Breast epithelium (tissue), 4 donors: ENCODE measurements around the gene PCDHGB4. TPM values are rescaled to one million over a fixed set of nuclear protein-coding genes. Genes with fewer than 3 reads are reported as not detected.
"Not testable (repeated sequence)": the region's sequence is repeated elsewhere in the genome, so short reads cannot be mapped to it uniquely, and the experiment has no call there.

ENCODE experiments used
- DNase-seq, 2 donors: peaks; one replicate each; pipeline ENCODE4 v3.0.0-alpha.2; 2019; ENCODE audit warnings: low spot score in 2 of 2
- H3K27ac ChIP-seq, 2 donors: fragments of 200-600 bp; sonication (generic) in 1 of 2; one replicate each; pipeline ENCODE4 v1.5.1; 2016 to 2019; ENCODE audit warnings: mild to moderate bottlenecking in 1 of 2
- H3K27me3 ChIP-seq, 2 donors: fragments of 200-600 bp; sonication (generic) in 1 of 2; one replicate each; pipeline versions ENCODE4 v1.5.1 to v1.6.0; 2017 to 2019; ENCODE audit warnings: control low read depth in 1 of 2, mild to moderate bottlenecking in 1 of 2
- H3K36me3 ChIP-seq: fragments of 200-600 bp; one replicate; pipeline ENCODE4 v1.5.1; 2019
- H3K4me1 ChIP-seq, 2 donors: fragments of 200-600 bp; sonication (generic); one replicate each; pipeline ENCODE4 v1.5.1; 2016 to 2019; ENCODE audit warnings: control low read depth in 1 of 2
- H3K4me3 ChIP-seq, 3 donors: fragments of 200-600 bp; sonication (generic); 1 replicate in 2 of 3; 2 replicates in 1 of 3; pipeline ENCODE4 v1.5.1; 2016 to 2019; ENCODE audit warnings: mild to moderate bottlenecking in 3 of 3, moderate library complexity in 2 of 3
- H3K9me3 ChIP-seq, 2 donors: fragments of 200-600 bp; sonication (generic) in 1 of 2; one replicate each; pipeline ENCODE4 v1.5.1; 2016 to 2019; ENCODE audit warnings: control low read depth in 1 of 2
- CTCF ChIP-seq, 3 donors: fragments of 450-650 bp; IDR thresholded peaks; one replicate each; pipeline ENCODE4 v1.5.1; 2016 to 2017; ENCODE audit warnings: antibody characterized with exemption in 3 of 3, mild to moderate bottlenecking in 3 of 3, moderate library complexity in 3 of 3
- POLR2A ChIP-seq: fragments of 450-650 bp; IDR thresholded peaks from one replicate; pipeline ENCODE4 v1.6.1; 2016; ENCODE audit warnings: antibody characterized with exemption, mild to moderate bottlenecking, moderate library complexity
- POLR2AphosphoS5 ChIP-seq, 3 donors: sonication (generic); formaldehyde crosslinking; IDR thresholded peaks; one replicate each; pipeline ENCODE4 v1.6.1; 2017; ENCODE audit warnings: antibody characterized with exemption in 3 of 3
- intact Hi-C: fragments of 100-400 bp; cut with DNase I; formaldehyde crosslinking; loops from one replicate; pipeline ENCODE4 v1.15.1; 2023; ENCODE audit warnings: low total_unique reads
- total RNA-seq, 3 donors: library from RNA; depleted of rRNA; stranded (reverse); fragments of >200 nt; gene quantifications; one replicate each; pipeline ENCODE4 v1.1.0, GENCODE V29; 2016

PCDHGB4 gene
- total RNA-seq, 3 donors from 2014 or later = 5.3 to 10.5 (median 8.9) TPM

GRCh38 chr5:141389153-141390042 lies 1.9 kb downstream of the PCDHGB4 start:
- intact Hi-C loops = no loop called here
- Histone ChIP-seq H3K4me1 (no peaks in the 10 kb centered on the region), H3K4me3 (peak overlapping the region in 1 of 3 donors; percentile 20), H3K27me3 (no peaks in the 10 kb centered on the region), H3K9me3 (peaks cover 80 to 95% of the 10 kb centered on the region in 2 donors), H3K27ac (no peak overlapping the region), H3K36me3 (no peaks in the 10 kb centered on the region)
- TF ChIP-seq POLR2A (no peak), POLR2AphosphoS5 (IDR thresholded peaks at IDR 0.05) (no peak), CTCF (IDR thresholded peaks at IDR 0.05) (no peak)
- DNase-seq = no peak

- Histone ChIP-seq H3K4me1 (no peaks in the 10 kb centered on the region), H3K36me3 (no peaks in the 10 kb centered on the region), H3K4me3 (no peak within 1 kb of the TSS), H3K27ac (no peak within 1 kb of the TSS), H3K9me3 (peaks cover 80 to 96% of the 10 kb centered on the region in 2 donors), H3K27me3 (no peaks in the 10 kb centered on the region)
- TF ChIP-seq POLR2AphosphoS5 (IDR thresholded peaks at IDR 0.05) (no peak), POLR2A (no peak), CTCF (IDR thresholded peaks at IDR 0.05) (no peak)
- intact Hi-C loops = no loop called here
- DNase-seq = no peak
These were observed 5.1 kb downstream of the PCDHGB4 start, which contains the start of gene PCDHGA8 for GRCh38 chr5:141392429-141393198. TSS of gene PCDHGA8 (plus strand) at chr5:141392633. CDS start at chr5:141392814, 181 bp downstream.

GRCh38 chr5:141393267-141393666 lies 5.8 kb downstream of the PCDHGB4 start:
- TF ChIP-seq POLR2AphosphoS5 (IDR thresholded peaks at IDR 0.05) = no peak
- no peak for TF ChIP-seq CTCF (IDR thresholded peaks at IDR 0.05)
- no peak for TF ChIP-seq POLR2A
- intact Hi-C loops = no loop called here

GRCh38 chr5:141394401-141395187 lies 7.1 kb downstream of the PCDHGB4 start:
- DNase-seq, intact Hi-C loops, H3K27me3 ChIP-seq, H3K4me1 ChIP-seq, H3K27ac ChIP-seq, H3K36me3 ChIP-seq: not testable (repeated sequence)
- H3K4me3 ChIP-seq = peak overlapping the region in 1 of 3 donors; percentile 30
- H3K9me3 ChIP-seq = peaks cover 81 to 95% of the 10 kb centered on the region in 2 donors

More at GRCh38 chr5:141393267-141393666, 5.8 kb downstream of the PCDHGB4 start:
- H3K9me3 ChIP-seq = peaks cover 81 to 96% of the 10 kb centered on the region in 2 donors
- H3K4me3 ChIP-seq = no peak overlapping the region
- no peak for DNase-seq
- no peaks in the 10 kb centered on the region for H3K36me3 ChIP-seq
- no peaks in the 10 kb centered on the region for H3K27me3 ChIP-seq
- no peaks in the 10 kb centered on the region for H3K4me1 ChIP-seq
- no peak overlapping the region for H3K27ac ChIP-seq
